H1 (cell line): ENCODE measurements around the gene PRUNE1. TPM values are rescaled to one million over a fixed set of nuclear protein-coding genes. Genes with fewer than 3 reads are reported as not detected.

Source experiments
- CTCF ChIA-PET: fragments of 300-600 bp; sonication (Branson Sonifier 250); formaldehyde crosslinking; loops from one replicate; lab custom pipeline; 2021; ENCODE audit not compliant: partially characterized antibody; lab: Charles Lee
- POLR2A ChIA-PET: fragments of 300-600 bp; sonication (Branson Sonifier 250); formaldehyde crosslinking; loops from one replicate; lab custom pipeline; 2021; ENCODE audit warnings: inconsistent platforms; ENCODE audit not compliant: partially characterized antibody; lab: Charles Lee
- DNase-seq, 2 experiments: peaks; one replicate each; pipeline versions ENCODE4 v3.0.0 to v3.0.0-alpha.2; 2010 to 2022; ENCODE audit warnings: low spot score in 2 of 2, low read depth in 1 of 2, mixed read lengths in 1 of 2
- FAIRE-seq: peaks from 2 replicates; lab custom pipeline; 2011; peaks lifted over from hg19 to GRCh38; lab: Jason Lieb, UNC
- H2AFZ ChIP-seq: 2 replicates; pipeline ENCODE4 v1.8.1; 2012; ENCODE audit warnings: low read length, inconsistent platforms
- H2AK5ac ChIP-seq: 2 replicates; pipeline ENCODE4 v1.6.1; 2013; ENCODE audit warnings: low read depth, low read length
- H2BK120ac ChIP-seq: replicated peaks from 2 replicates; pipeline ENCODE3; 2013; ENCODE audit warnings: low read depth, low read length, inconsistent platforms
- H2BK12ac ChIP-seq: 2 replicates; pipeline ENCODE4 v1.6.1; 2013; ENCODE audit warnings: low read depth, low read length
- H2BK15ac ChIP-seq: 2 replicates; pipeline ENCODE4 v1.6.1; 2013; ENCODE audit warnings: low read length
- H2BK20ac ChIP-seq: 2 replicates; pipeline ENCODE4 v1.6.1; 2013; ENCODE audit warnings: low read length
- H2BK5ac ChIP-seq: 2 replicates; pipeline ENCODE4 v1.6.1; 2013; ENCODE audit warnings: low read depth, low read length
- H3K14ac ChIP-seq: 2 replicates; pipeline ENCODE4 v1.6.1; 2013; ENCODE audit warnings: inconsistent platforms; ENCODE audit not compliant: insufficient read length
- H3K18ac ChIP-seq: 2 replicates; pipeline ENCODE4 v1.6.1; 2013; ENCODE audit warnings: low read length; ENCODE audit errors: extremely low read depth
- H3K23ac ChIP-seq: 2 replicates; pipeline ENCODE4 v1.6.1; 2013; ENCODE audit warnings: inconsistent platforms; ENCODE audit not compliant: insufficient read length
- H3K23me2 ChIP-seq: 2 replicates; pipeline ENCODE4 v1.6.1; 2013; ENCODE audit warnings: low read depth, low read length
- H3K27ac ChIP-seq: 2 replicates; pipeline ENCODE4 v1.6.1; 2011; ENCODE audit warnings: low read depth, low read length, inconsistent platforms
- H3K27me3 ChIP-seq, 4 experiments: replicated peaks in 1 of 4; 1 replicate in 1 of 4; 2 replicates in 3 of 4; pipeline versions ENCODE4 v1.6.1 to v1.8.1; 2011 to 2013; ENCODE audit warnings: low read length in 3 of 4, mild to moderate bottlenecking in 3 of 4, inconsistent platforms in 2 of 4, mixed read lengths in 2 of 4, moderate library complexity in 1 of 4; ENCODE audit not compliant: control insufficient read depth in 3 of 4, insufficient read depth in 3 of 4; ENCODE audit errors: extremely low read depth in 1 of 4
- H3K36me3 ChIP-seq, 4 experiments: 2 replicates each; pipeline versions ENCODE4 v1.6.1 to v1.8.1; 2011 to 2013; ENCODE audit warnings: mild to moderate bottlenecking in 4 of 4, low read length in 3 of 4, moderate library complexity in 2 of 4, control low read depth in 1 of 4, inconsistent platforms in 1 of 4; ENCODE audit not compliant: insufficient read depth in 4 of 4, control insufficient read depth in 2 of 4
- H3K4ac ChIP-seq: replicated peaks from 2 replicates; pipeline ENCODE3; 2013; ENCODE audit warnings: low read length, low read depth, mixed read lengths, inconsistent platforms; ENCODE audit not compliant: insufficient read length
- H3K4me1 ChIP-seq, 4 experiments: replicated peaks in 1 of 4; 1 replicate in 1 of 4; 2 replicates in 3 of 4; pipeline versions ENCODE4 v1.6.1 to v1.8.1; 2011 to 2013; ENCODE audit warnings: low read length in 3 of 4, inconsistent platforms in 2 of 4, mixed read lengths in 1 of 4; ENCODE audit not compliant: insufficient read depth in 4 of 4, control insufficient read depth in 3 of 4
- H3K4me2 ChIP-seq, 2 experiments: 2 replicates each; pipeline versions ENCODE4 v1.6.1 to v1.8.1; 2011 to 2013; ENCODE audit warnings: low read depth in 2 of 2, low read length in 2 of 2, control low read depth in 1 of 2, inconsistent platforms in 1 of 2, mild to moderate bottlenecking in 1 of 2; ENCODE audit not compliant: insufficient read depth in 1 of 2
- H3K4me3 ChIP-seq, 4 experiments: fragments of 200-600, 300-600 bp in 1 of 4; sonication (generic), shearing (Covaris generic), sonication (Bioruptor Twin) in 1 of 4; 2 replicates each; pipeline versions ENCODE4 v1.5.1 to v1.8.1; 2011 to 2016; ENCODE audit warnings: low read length in 4 of 4, low read depth in 3 of 4, control low read depth in 2 of 4, inconsistent platforms in 2 of 4, mild to moderate bottlenecking in 2 of 4, mixed read lengths in 1 of 4, moderate library complexity in 1 of 4; ENCODE audit not compliant: insufficient read depth in 2 of 4; ENCODE audit errors: extremely low read depth in 1 of 4
- H3K56ac ChIP-seq: replicated peaks from 2 replicates; pipeline ENCODE3; 2013; ENCODE audit warnings: low read depth, mild to moderate bottlenecking, mixed read lengths, low read length, inconsistent platforms; ENCODE audit not compliant: insufficient read length
- H3K79me1 ChIP-seq: 2 replicates; pipeline ENCODE4 v1.6.1; 2013; ENCODE audit warnings: low read depth, low read length, control low read depth
- H3K79me2 ChIP-seq, 2 experiments: 2 replicates each; pipeline versions ENCODE4 v1.6.1 to v1.8.1; 2012 to 2013; ENCODE audit warnings: low read length in 2 of 2, mild to moderate bottlenecking in 2 of 2, inconsistent platforms in 1 of 2; ENCODE audit not compliant: insufficient read depth in 2 of 2, control insufficient read depth in 1 of 2
- H3K9ac ChIP-seq, 4 experiments: replicated peaks in 1 of 4; 1 replicate in 1 of 4; 2 replicates in 3 of 4; pipeline versions ENCODE4 v1.6.1 to v1.8.1; 2011 to 2013; ENCODE audit warnings: low read depth in 3 of 4, low read length in 3 of 4, control low read depth in 2 of 4, mild to moderate bottlenecking in 2 of 4, moderate library complexity in 2 of 4, inconsistent platforms in 1 of 4; ENCODE audit errors: extremely low read depth in 1 of 4
- H3K9me3 ChIP-seq, 2 experiments: 2 replicates each; pipeline versions ENCODE4 v1.6.1 to v1.8.1; 2012 to 2013; ENCODE audit warnings: mild to moderate bottlenecking in 2 of 2, moderate library complexity in 2 of 2, control low read depth in 1 of 2, inconsistent platforms in 1 of 2, low read depth in 1 of 2, low read length in 1 of 2, mixed read lengths in 1 of 2; ENCODE audit not compliant: insufficient read depth in 2 of 2
- H4K20me1 ChIP-seq, 2 experiments: replicated peaks in 1 of 2; 2 replicates each; pipeline versions ENCODE3 to v1.8.1; 2011 to 2013; ENCODE audit warnings: inconsistent platforms in 2 of 2, low read length in 2 of 2, mild to moderate bottlenecking in 1 of 2; ENCODE audit not compliant: insufficient read depth in 2 of 2, control insufficient read depth in 1 of 2
- H4K5ac ChIP-seq: 2 replicates; pipeline ENCODE4 v1.6.1; 2013; ENCODE audit warnings: low read length, low read depth, mixed read lengths, inconsistent platforms; ENCODE audit not compliant: insufficient read length
- H4K8ac ChIP-seq: 2 replicates; pipeline ENCODE4 v1.8.0; 2013; ENCODE audit warnings: mild to moderate bottlenecking, moderate library complexity, low read length, inconsistent platforms; ENCODE audit not compliant: insufficient read depth; ENCODE audit errors: extremely low read depth
- H4K91ac ChIP-seq: replicated peaks from 2 replicates; pipeline ENCODE3; 2013; ENCODE audit warnings: low read length, mixed read lengths, inconsistent platforms; ENCODE audit not compliant: insufficient read length
- BACH1 ChIP-seq: IDR thresholded peaks from 2 replicates; pipeline ENCODE4 v1.6.1; 2012; ENCODE audit warnings: low read length, improper control_type of control experiment
- CEBPB ChIP-seq: IDR thresholded peaks from 2 replicates; pipeline ENCODE4 v1.6.1; 2012; ENCODE audit warnings: low read depth, low read length
- CREB1 ChIP-seq: IDR thresholded peaks from 2 replicates; pipeline ENCODE4 v1.6.1; 2012; ENCODE audit warnings: inconsistent platforms
- HDAC2 ChIP-seq, 2 experiments: fragments of 300-600 bp in 1 of 2; sonication (generic) in 1 of 2; IDR thresholded peaks; 2 replicates each; pipeline ENCODE4 v1.6.1; 2011 to 2012; ENCODE audit warnings: low read depth in 2 of 2, low read length in 2 of 2, mild to moderate bottlenecking in 2 of 2, moderate library complexity in 2 of 2, borderline replicate concordance in 1 of 2, inconsistent platforms in 1 of 2
- JUND ChIP-seq: IDR thresholded peaks from 2 replicates; pipeline ENCODE4 v1.6.1; 2011; ENCODE audit warnings: mild to moderate bottlenecking, improper control_type of control experiment, low read length
- MAX ChIP-seq: IDR thresholded peaks from 2 replicates; pipeline ENCODE4 v1.6.1; 2012; ENCODE audit warnings: inconsistent platforms
- SP1 ChIP-seq: IDR thresholded peaks from 2 replicates; pipeline ENCODE4 v1.6.1; 2011; ENCODE audit warnings: low read depth, low read length
- SP2 ChIP-seq: IDR thresholded peaks from 2 replicates; pipeline ENCODE4 v1.6.1; 2012; ENCODE audit warnings: mild to moderate bottlenecking, low read length, inconsistent platforms
- TAF1 ChIP-seq: IDR thresholded peaks from 2 replicates; pipeline ENCODE4 v1.6.1; 2011; ENCODE audit warnings: mild to moderate bottlenecking, low read depth, low read length
- TEAD4 ChIP-seq: IDR thresholded peaks from 2 replicates; pipeline ENCODE4 v1.6.1; 2012; ENCODE audit warnings: low read depth, low read length, inconsistent platforms, mixed read lengths
- YY1 ChIP-seq: IDR thresholded peaks from 2 replicates; pipeline ENCODE4 v1.6.1; 2011; ENCODE audit warnings: low read depth, mild to moderate bottlenecking, low read length
- WGBS, 2 experiments: shearing (Covaris generic) in 1 of 2; methylation state at CpG; one replicate each; pipeline versions ENCODE4 v1.1.6 to v1.1.7; 2013 to 2015; ENCODE audit warnings: low lambda C conversion rate in 2 of 2, mixed read lengths in 2 of 2, inconsistent platforms in 1 of 2, low coverage in 1 of 2, missing lambda C conversion rate in 1 of 2; ENCODE audit not compliant: insufficient replicate concordance in 2 of 2, insufficient coverage in 1 of 2, insufficient read length in 1 of 2; ENCODE audit errors: extremely low coverage in 1 of 2, missing lambda C conversion rate in 1 of 2; 5-methylcytosine and 5-hydroxymethylcytosine counted together
- polyA plus RNA-seq, 7 experiments: library from polyadenylated mRNA; depleted of rRNA in 3 of 7; stranded (reverse) in 5 of 7; unstranded in 2 of 7; fragments of >200 nt in 5 of 7; fragments of 200-250 nt in 2 of 7; gene quantifications; 1 replicate in 5 of 7; 2 replicates in 1 of 7; 4 replicates in 1 of 7; pipeline versions ENCODE4 v1.2.1 to v1.2.3, GENCODE V29; 2011 to 2013; ENCODE audit warnings: missing spikeins in 2 of 7, mixed read lengths in 2 of 7
- total RNA-seq: library from RNA; stranded (reverse); fragmentation: NEBNext Ultra II Directional; extraction: Animal tissue kit (Norgen Biotek cat#: 25700); gene quantifications from 2 replicates; pipeline ENCODE4 v1.2.1, GENCODE V29; 2021

The PRUNE1 gene
- total and polyA plus RNA-seq, 2 of the 8 experiments (the other 6 are each of a cell fraction or from before 2014, with no cell fraction given): 32.8 to 54.2 TPM

- Histone ChIP-seq H3K9ac (no peak overlapping the region; a peak in 2 of 7 replicates), H4K91ac (peak overlapping the region; percentile 61), H3K79me1 (peaks cover 4% of the 10 kb centered on the region; the same call in 1 of the 2 replicates), H2BK12ac (peak overlapping the region; percentile 94; the same call in 1 of the 2 replicates), H3K79me2 (peaks cover 6 to 24% of the 10 kb centered on the region in 2 experiments; a peak in 3 of 4 replicates), H2AK5ac (peak overlapping the region; percentile 92; the same call in 1 of the 2 replicates), H4K20me1 (peaks cover 4 to 7% of the 10 kb centered on the region in 2 experiments), H3K4ac (no peak overlapping the region), H3K18ac (peak overlapping the region; percentile 57), H2BK15ac (peak overlapping the region; percentile 75; the same call in 1 of the 2 replicates), H3K23me2 (peaks cover 12% of the 10 kb centered on the region), H3K4me1 (peaks cover 18 to 45% (median 40%) of the 10 kb centered on the region in 4 experiments), H3K27me3 (no peaks in the 10 kb centered on the region), H2BK5ac (peak overlapping the region; percentile 79), H2BK120ac (no peak overlapping the region), H3K14ac (no peak overlapping the region), H3K23ac (no peak overlapping the region), H3K36me3 (no peaks in the 10 kb centered on the region), H3K9me3 (no peaks in the 10 kb centered on the region), H3K56ac (no peak overlapping the region), H3K4me3 (peak overlapping the region in 1 of 4 experiments; percentile 22; a peak in 2 of 8 replicates), H4K5ac (peak overlapping the region; percentile 7), H3K27ac (peak overlapping the region; percentile 28; the same call in 1 of the 2 replicates), H2AFZ (no peak overlapping the region), H4K8ac (no peak overlapping the region), H2BK20ac (peak overlapping the region; percentile 86; the same call in 1 of the 2 replicates), H3K4me2 (peak overlapping the region; percentile 37 to 83; a peak in 3 of 4 replicates)
- DNase-seq (peak in 1 of 2 experiments; percentile 82), FAIRE-seq (no peak)
- 71% methylated on average over 11 of the region's 11 CpGs; no CpG with 5 or more reads in 1 of the 2 experiments for WGBS, 2 experiments
- POLR2A ChIA-PET: interaction anchor here (0.8 to 10.5 kb wide), 8 partner anchors 8 to 71 kb away, joined by 3 to 133 read pairs (median 8); partner anchors contain the start of genes ANXA9 and C1orf56
- CTCF ChIA-PET: interaction anchor here (0.6 to 14.5 kb wide), 13 partner anchors 8 to 608 kb away, joined by 3 to 183 read pairs (median 5); partner anchors contain the start of gene MINDY1
- peak; percentile 62; the same call in 1 of the 2 replicates for TF ChIP-seq SP1
- no peak for TF ChIP-seq SP2
- no peak for TF ChIP-seq CEBPB
- no peak for TF ChIP-seq BACH1
- 0 out of 4 replicates have a peak, but pooled peaks of 1 of the 2 experiments have one; percentile 43 for TF ChIP-seq HDAC2 (IDR thresholded peaks at IDR 0.05; ENCODE audit: borderline replicate concordance in 1 of 2, low read depth in 2 of 2, low read length in 2 of 2)
- 0 out of 2 replicates have a peak, but pooled peaks have one; percentile 5 for TF ChIP-seq TEAD4
- peak; percentile 58; the same call in 1 of the 2 replicates for TF ChIP-seq JUND
- 0 out of 2 replicates have a peak, but pooled peaks have one; percentile 18 for TF ChIP-seq YY1
- TF ChIP-seq MAX: 0 out of 2 replicates have a peak, but pooled peaks have one; percentile 23
- TF ChIP-seq TAF1: 0 out of 2 replicates have a peak, but pooled peaks have one; percentile 16
- TF ChIP-seq CREB1: peak; percentile 23; the same call in 1 of the 2 replicates
Measured at GRCh38 chr1:150976879-150977694, 31.2 kb upstream of the PRUNE1 start.
